ENCODE data around the gene CCT4.

The CCT4 gene

DNA sequence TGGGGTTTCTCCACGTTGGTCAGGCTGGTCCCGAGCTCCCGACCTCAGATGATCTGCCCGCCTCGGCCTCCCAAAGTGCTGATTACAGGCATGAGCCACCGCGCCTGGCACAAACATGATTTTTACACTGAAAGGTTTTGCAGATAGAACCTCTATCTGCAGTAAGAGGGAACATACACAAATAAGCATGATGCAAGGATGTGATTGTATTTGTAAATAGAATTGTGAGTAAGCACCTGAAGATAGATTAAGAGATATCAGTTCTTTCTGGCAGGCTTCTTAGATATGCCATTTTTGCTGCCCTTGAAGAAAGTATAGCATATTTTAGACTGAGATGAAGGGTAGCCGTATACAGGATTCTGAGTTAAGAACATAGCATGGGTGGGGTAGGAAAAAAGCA, 20.7 kb upstream of the CCT4 start (continued):
- TF ChIP-seq, protein P1, sequence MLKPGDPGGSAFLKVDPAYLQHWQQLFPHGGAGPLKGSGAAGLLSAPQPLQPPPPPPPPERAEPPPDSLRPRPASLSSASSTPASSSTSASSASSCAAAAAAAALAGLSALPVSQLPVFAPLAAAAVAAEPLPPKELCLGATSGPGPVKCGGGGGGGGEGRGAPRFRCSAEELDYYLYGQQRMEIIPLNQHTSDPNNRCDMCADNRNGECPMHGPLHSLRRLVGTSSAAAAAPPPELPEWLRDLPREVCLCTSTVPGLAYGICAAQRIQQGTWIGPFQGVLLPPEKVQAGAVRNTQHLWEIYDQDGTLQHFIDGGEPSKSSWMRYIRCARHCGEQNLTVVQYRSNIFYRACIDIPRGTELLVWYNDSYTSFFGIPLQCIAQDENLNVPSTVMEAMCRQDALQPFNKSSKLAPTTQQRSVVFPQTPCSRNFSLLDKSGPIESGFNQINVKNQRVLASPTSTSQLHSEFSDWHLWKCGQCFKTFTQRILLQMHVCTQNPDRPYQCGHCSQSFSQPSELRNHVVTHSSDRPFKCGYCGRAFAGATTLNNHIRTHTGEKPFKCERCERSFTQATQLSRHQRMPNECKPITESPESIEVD (tag by site-specific recombination; IDR thresholded peaks at IDR 0.05): no peak
- TF ChIP-seq GLIS1 (tag by site-specific recombination; IDR thresholded peaks at IDR 0.05) (no peak), ZBTB1 (tag by site-specific recombination; IDR thresholded peaks at IDR 0.05) (no peak), ZNF366 (tag by site-specific recombination; conservative IDR thresholded peaks at IDR 0.05) (no peak), ZNF133 (tag by site-specific recombination; IDR thresholded peaks at IDR 0.05) (no peak)

DNA sequence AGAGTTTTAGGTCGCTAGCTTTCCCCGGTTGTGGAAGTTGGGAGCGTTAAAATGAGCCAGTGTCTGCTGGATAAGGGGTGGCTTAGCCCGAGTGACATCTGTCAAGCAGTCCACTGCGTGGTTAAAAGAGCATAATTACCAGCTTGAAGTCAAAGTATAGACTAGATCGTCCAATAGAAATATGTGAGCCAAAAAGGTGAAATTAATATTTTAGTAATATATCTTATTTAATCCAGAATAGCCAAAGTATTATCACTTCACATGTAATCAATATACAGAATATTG, 17.7 kb upstream of the CCT4 start:
- TF ChIP-seq ZNF132 (tag by site-specific recombination; IDR thresholded peaks at IDR 0.05; ENCODE audit: borderline replicate concordance) (no peak), ZNF214 (tag by site-specific recombination; IDR thresholded peaks at IDR 0.05; ENCODE audit: borderline replicate concordance) (no peak), ZNF624 (tag by site-specific recombination; IDR thresholded peaks at IDR 0.05) (no peak), ZNF701 (tag by site-specific recombination; IDR thresholded peaks at IDR 0.05) (no peak), ZNF202 (tag by site-specific recombination; IDR thresholded peaks at IDR 0.05; ENCODE audit: borderline replicate concordance) (no peak), ZXDB (tag by site-specific recombination; IDR thresholded peaks at IDR 0.05) (no peak), MEIS1 (CRISPR knock-in tag; IDR thresholded peaks at IDR 0.05; ENCODE audit: borderline replicate concordance) (no peak), ZNF354C (tag by site-specific recombination; IDR thresholded peaks at IDR 0.05; ENCODE audit: borderline replicate concordance, low read depth) (no peak), ZNF274 (IDR thresholded peaks at IDR 0.05; ENCODE audit: low read length) (no peak), ZNF274 (tag by site-specific recombination; IDR thresholded peaks at IDR 0.05; ENCODE audit: borderline replicate concordance) (no peak), ZNF768 (tag by site-specific recombination; IDR thresholded peaks at IDR 0.05) (no peak), REPIN1 (tag by site-specific recombination; IDR thresholded peaks at IDR 0.05; ENCODE audit: low read depth) (no peak), ZNF510 (tag by site-specific recombination; IDR thresholded peaks at IDR 0.05; ENCODE audit: insufficient replicate concordance) (no peak), EGR2 (tag by site-specific recombination; IDR thresholded peaks at IDR 0.05; ENCODE audit: low read depth) (no peak), ZNF785 (tag by site-specific recombination; IDR thresholded peaks at IDR 0.05) (no peak)
- TF ChIP-seq, protein P2, sequence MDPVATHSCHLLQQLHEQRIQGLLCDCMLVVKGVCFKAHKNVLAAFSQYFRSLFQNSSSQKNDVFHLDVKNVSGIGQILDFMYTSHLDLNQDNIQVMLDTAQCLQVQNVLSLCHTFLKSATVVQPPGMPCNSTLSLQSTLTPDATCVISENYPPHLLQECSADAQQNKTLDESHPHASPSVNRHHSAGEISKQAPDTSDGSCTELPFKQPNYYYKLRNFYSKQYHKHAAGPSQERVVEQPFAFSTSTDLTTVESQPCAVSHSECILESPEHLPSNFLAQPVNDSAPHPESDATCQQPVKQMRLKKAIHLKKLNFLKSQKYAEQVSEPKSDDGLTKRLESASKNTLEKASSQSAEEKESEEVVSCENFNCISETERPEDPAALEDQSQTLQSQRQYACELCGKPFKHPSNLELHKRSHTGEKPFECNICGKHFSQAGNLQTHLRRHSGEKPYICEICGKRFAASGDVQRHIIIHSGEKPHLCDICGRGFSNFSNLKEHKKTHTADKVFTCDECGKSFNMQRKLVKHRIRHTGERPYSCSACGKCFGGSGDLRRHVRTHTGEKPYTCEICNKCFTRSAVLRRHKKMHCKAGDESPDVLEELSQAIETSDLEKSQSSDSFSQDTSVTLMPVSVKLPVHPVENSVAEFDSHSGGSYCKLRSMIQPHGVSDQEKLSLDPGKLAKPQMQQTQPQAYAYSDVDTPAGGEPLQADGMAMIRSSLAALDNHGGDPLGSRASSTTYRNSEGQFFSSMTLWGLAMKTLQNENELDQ (tag by site-specific recombination; IDR thresholded peaks at IDR 0.05; ENCODE audit: low read depth): no peak
- TF ChIP-seq, protein P3, sequence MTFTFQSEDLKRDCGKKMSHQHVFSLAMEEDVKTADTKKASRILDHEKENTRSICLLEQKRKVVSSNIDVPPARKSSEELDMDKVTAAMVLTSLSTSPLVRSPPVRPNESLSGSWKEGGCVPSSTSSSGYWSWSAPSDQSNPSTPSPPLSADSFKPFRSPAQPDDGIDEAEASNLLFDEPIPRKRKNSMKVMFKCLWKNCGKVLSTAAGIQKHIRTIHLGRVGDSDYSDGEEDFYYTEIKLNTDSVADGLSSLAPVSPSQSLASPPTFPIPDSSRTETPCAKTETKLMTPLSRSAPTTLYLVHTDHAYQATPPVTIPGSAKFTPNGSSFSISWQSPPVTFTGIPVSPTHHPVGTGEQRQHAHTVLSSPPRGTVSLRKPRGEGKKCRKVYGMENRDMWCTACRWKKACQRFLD (tag by site-specific recombination; IDR thresholded peaks at IDR 0.05): no peak
- TF ChIP-seq, protein P4, sequence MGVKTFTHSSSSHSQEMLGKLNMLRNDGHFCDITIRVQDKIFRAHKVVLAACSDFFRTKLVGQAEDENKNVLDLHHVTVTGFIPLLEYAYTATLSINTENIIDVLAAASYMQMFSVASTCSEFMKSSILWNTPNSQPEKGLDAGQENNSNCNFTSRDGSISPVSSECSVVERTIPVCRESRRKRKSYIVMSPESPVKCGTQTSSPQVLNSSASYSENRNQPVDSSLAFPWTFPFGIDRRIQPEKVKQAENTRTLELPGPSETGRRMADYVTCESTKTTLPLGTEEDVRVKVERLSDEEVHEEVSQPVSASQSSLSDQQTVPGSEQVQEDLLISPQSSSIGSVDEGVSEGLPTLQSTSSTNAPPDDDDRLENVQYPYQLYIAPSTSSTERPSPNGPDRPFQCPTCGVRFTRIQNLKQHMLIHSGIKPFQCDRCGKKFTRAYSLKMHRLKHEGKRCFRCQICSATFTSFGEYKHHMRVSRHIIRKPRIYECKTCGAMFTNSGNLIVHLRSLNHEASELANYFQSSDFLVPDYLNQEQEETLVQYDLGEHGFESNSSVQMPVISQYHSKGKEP (tag by site-specific recombination; IDR thresholded peaks at IDR 0.05): no peak
- TF ChIP-seq, protein P5, sequence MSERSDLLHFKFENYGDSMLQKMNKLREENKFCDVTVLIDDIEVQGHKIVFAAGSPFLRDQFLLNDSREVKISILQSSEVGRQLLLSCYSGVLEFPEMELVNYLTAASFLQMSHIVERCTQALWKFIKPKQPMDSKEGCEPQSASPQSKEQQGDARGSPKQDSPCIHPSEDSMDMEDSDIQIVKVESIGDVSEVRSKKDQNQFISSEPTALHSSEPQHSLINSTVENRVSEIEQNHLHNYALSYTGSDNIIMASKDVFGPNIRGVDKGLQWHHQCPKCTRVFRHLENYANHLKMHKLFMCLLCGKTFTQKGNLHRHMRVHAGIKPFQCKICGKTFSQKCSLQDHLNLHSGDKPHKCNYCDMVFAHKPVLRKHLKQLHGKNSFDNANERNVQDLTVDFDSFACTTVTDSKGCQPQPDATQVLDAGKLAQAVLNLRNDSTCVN (tag by site-specific recombination; optimal IDR thresholded peaks at IDR 0.05): no peak
- Histone ChIP-seq H3K27ac (ENCODE audit: extremely low read depth, low read depth, low read length) (no peak overlapping the region), H3K9me3 (ENCODE audit: control insufficient read depth, insufficient read depth, low read depth, low read length) (no peaks in the 10 kb centered on the region), H3K4me1 (ENCODE audit: control insufficient read depth, insufficient read depth, low read length) (peaks cover 3% of the 10 kb centered on the region; the same call in 1 of the 2 replicates), H3K36me3 (ENCODE audit: control insufficient read depth in 2 of 2, insufficient read depth in 1 of 2, low read length in 2 of 2) (no peaks in the 10 kb centered on the region; a peak in 1 of 3 replicates), H3K4me3 (ENCODE audit: low read depth, low read length) (peak overlapping the region; percentile 88)
- ChIA-PET POLR2A (no interaction called here), CTCF (interaction anchor here (0.5 to 1.2 kb wide), 4 partner anchors 7 to 73 kb away, joined by 3 to 4 read pairs (median 4); no protein-coding TSS in a partner anchor)

Data from HEK293 (cell line).